ENCODE results near the gene GSKIP. TPM values are rescaled to one million over a fixed set of nuclear protein-coding genes. Genes with fewer than 3 reads are reported as not detected.

The GSKIP gene
- total and polyA plus RNA-seq, 7 donors = 5.7 to 19.7 (median 7.2) TPM

GRCh38 chr14:96423446-96424108 lies 60.3 kb downstream of the GSKIP start:
- TF ChIP-seq CTCF (IDR thresholded peaks at IDR 0.05) = no peak
- DNase-seq (no peak), ATAC-seq (peak in 2 of 4 donors; percentile 8 to 16)
- 38 to 63% (median 55%) methylated on average over 25 of the region's 25 CpGs for WGBS, 3 donors
- Histone ChIP-seq H3K27ac (no peak overlapping the region), H3K36me3 (ENCODE audit: insufficient read depth in 1 of 2, low read depth in 1 of 2) (no peaks in the 10 kb centered on the region), H3K9me3 (no peaks in the 10 kb centered on the region), H3K4me1 (no peaks in the 10 kb centered on the region), H3K27me3 (ENCODE audit: insufficient read depth in 3 of 3, low read length in 2 of 3) (peaks cover 0 to 11% (median 0%) of the 10 kb centered on the region in 3 donors), H3K4me3 (peak overlapping the region; percentile 59)
- intact Hi-C loops (cut with DNase I) = loop anchor here (5.0 to 10.0 kb wide), 3 partner anchors 126 to 861 kb away; no protein-coding TSS in a partner anchor

GRCh38 chr14:96424109-96424989 lies 61.0 kb downstream of the GSKIP start:
- 4 to 5% (median 5%) methylated on average over 33 of the region's 33 CpGs for WGBS, 3 donors
- H3K9me3 ChIP-seq = no peaks in the 10 kb centered on the region
- peak overlapping the region; percentile 59 for H3K4me3 ChIP-seq
- H3K27ac ChIP-seq = no peak overlapping the region
- peaks cover 0 to 11% (median 0%) of the 10 kb centered on the region in 3 donors for H3K27me3 ChIP-seq (ENCODE audit: insufficient read depth in 3 of 3, low read length in 2 of 3)
- DNase-seq = no peak
- peak; percentile 68 to 90 (median 79) for ATAC-seq
- H3K4me1 ChIP-seq = no peaks in the 10 kb centered on the region
- no peaks in the 10 kb centered on the region for H3K36me3 ChIP-seq (ENCODE audit: insufficient read depth in 1 of 2, low read depth in 1 of 2)
- peak; percentile 85 for TF ChIP-seq CTCF (IDR thresholded peaks at IDR 0.05)
- intact Hi-C loops (cut with DNase I) = loop anchor here (5.0 to 10.0 kb wide), 3 partner anchors 127 to 862 kb away; no protein-coding TSS in a partner anchor

- Histone ChIP-seq H3K27ac (no peak overlapping the region), H3K4me3 (no peak overlapping the region), H3K36me3 (ENCODE audit: insufficient read depth in 1 of 2, low read depth in 1 of 2) (no peaks in the 10 kb centered on the region), H3K9me3 (no peaks in the 10 kb centered on the region), H3K4me1 (no peaks in the 10 kb centered on the region), H3K27me3 (ENCODE audit: insufficient read depth in 3 of 3, low read length in 2 of 3) (no peaks in the 10 kb centered on the region)
- intact Hi-C loops (cut with DNase I) = no loop called here
- 72 to 81% (median 77%) methylated on average over 4 of the region's 4 CpGs for WGBS, 3 donors
- TF ChIP-seq CTCF (IDR thresholded peaks at IDR 0.05) = no peak
- DNase-seq (no peak), ATAC-seq (no peak)
Measured at GRCh38 chr14:96434040-96434439, 70.7 kb downstream of the GSKIP start.

Other genes starting within 250 kb of the GSKIP start
- gene BDKRB2, start 158.7 kb upstream of the GSKIP start, total RNA-seq = under 1 TPM; 0.11 to 0.56 (median 0.39) TPM
- under 1 TPM; 0.21 to 0.49 (median 0.35) TPM for gene BDKRB2, start 158.7 kb upstream of the GSKIP start, polyA plus RNA-seq
- gene BDKRB1, start 107.3 kb upstream of the GSKIP start, total RNA-seq = under 1 TPM in 1 of 4 donors, not detected in 3; 0.75 TPM
- gene BDKRB1, start 107.3 kb upstream of the GSKIP start, polyA plus RNA-seq = under 1 TPM in 2 of 3 donors, not detected in 1; 0.06 to 0.13 TPM
- gene ATG2B, start 185 bp upstream of the GSKIP start, total RNA-seq = 10 to 100 TPM; 12.6 to 21.5 (median 16.8) TPM
- gene ATG2B, start 185 bp upstream of the GSKIP start, polyA plus RNA-seq = 10 to 100 TPM in 1 of 3 donors, 1 to 10 TPM in 2; 2.7 to 12.3 (median 3.2) TPM
- gene AK7, start 28.6 kb downstream of the GSKIP start, total RNA-seq = under 1 TPM in 2 of 4 donors, not detected in 2; 0.25 to 0.46 TPM
- 1 to 10 TPM in 1 of 3 donors, under 1 TPM in 2; 0.08 to 1.2 (median 0.25) TPM for gene AK7, start 28.6 kb downstream of the GSKIP start, polyA plus RNA-seq
- 100 to 1,000 TPM in 1 of 4 donors, 10 to 100 TPM in 3; 88.8 to 103 (median 93.8) TPM for gene PAPOLA, start 138.9 kb downstream of the GSKIP start, total RNA-seq
- gene PAPOLA, start 138.9 kb downstream of the GSKIP start, polyA plus RNA-seq = 100 to 1,000 TPM in 1 of 3 donors, 10 to 100 TPM in 2; 55.5 to 141 (median 88.2) TPM